Activated T-cell treated with anti-CD3 and anti-CD28 coated beads, Interleukin-2, amount 50 U/mL, for 48 hours (primary cell): ENCODE results near the gene B4GALT6.

Experiments used
- DNase-seq, 2 experiments: peaks; one replicate each; pipeline ENCODE4 v3.0.0-alpha.2; 2020

B4GALT6 gene

GRCh38 chr18:31591113-31591512 is 93.3 kb downstream of the B4GALT6 start:
- DNase-seq = no peak

DNA sequence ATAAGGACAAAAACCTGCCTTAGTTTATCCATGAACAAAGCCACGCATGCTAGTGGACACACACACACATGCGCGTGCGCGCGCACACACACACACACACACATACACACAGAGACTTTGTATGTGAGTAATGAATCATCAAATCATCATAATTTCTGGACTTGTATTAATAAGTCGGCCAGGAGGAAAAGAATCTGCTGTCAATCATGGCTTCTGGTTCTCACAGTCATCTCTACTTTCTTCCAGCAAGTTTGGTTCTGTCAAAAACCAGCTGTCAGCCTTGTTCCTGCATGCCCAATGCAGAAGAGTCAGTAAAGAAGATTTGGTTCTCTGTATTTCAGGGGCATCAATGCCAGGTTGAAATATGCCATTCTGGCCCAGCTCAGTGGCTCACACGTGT is 93.8 kb downstream of the B4GALT6 start:
- DNase-seq = no peak

- DNase-seq = no peak
Observed at GRCh38 chr18:31587529-31587928, 96.9 kb downstream of the B4GALT6 start.

DNA sequence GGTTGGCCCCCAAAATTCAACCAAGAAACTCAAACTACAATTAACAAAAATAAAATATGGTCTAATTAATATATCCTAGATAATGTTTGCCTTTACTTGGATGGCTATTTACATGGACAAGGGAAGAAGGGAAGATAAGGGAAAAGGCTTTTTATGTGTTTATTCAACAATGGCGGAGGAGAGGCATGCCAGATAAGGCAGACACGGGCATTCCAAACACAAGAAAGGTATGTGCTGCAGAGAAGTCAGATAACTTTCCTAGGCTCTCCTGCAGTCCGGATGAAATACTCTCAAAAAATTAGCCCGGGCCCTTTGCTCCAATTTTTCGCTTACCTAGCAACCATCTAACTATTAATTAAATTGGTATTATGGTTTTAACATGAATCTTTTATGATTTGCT is 97.8 kb downstream of the B4GALT6 start:
- no peak for DNase-seq

DNA sequence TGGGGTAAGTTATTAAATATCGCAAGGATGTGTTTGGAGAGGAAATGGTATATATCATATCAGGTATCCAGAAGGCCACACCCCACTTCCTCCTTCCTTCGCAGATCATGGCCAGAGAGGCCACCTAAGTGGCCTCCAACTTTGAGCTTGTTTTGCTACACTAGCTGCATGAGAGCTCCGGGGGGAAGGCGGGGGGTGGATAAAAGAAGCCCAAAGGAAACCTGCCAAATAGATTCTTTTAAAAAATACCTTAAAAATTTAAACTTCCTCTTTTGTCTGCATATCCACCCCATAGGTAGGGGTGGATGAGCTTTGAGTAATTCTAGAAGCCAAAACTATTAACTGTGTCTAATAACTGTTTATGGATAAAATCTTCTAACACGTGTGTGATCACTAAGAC is 98.4 kb downstream of the B4GALT6 start:
- no peak for DNase-seq

GRCh38 chr18:31583185-31583854 is 101.1 kb downstream of the B4GALT6 start:
- DNase-seq = no peak

DNA sequence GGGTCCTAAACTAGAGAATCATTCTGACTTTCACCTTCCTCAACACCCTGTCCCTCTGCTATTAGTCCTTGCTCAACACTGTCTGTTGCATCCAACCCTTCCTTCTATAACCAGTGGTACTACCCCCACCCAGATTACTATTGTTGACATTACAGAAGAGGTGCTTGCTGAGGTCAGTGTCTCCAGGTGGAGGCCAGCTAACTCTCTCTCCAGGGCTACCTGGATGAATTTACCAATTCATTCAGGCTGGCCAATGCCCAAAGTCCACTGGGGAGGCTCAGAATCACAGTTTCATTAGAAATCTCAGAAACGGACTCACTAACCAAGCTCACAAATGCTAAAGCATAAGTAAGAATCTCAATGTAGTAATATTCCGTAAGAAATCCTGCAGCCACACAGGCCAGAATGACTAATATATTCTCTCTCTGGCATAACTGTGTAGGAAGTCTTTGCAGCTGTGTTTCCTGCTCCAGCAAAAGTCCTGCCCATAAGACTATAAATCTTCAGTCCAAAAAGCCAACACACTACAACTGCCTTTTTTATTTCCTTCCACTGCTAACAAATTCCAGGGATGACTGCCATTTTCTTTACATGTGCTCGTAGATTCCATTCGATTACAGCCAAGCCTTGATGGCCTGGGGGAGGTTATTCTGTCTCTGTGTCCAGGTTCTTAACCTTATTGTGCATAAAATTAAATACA is 102.7 kb downstream of the B4GALT6 start:
- no peak for DNase-seq

DNA sequence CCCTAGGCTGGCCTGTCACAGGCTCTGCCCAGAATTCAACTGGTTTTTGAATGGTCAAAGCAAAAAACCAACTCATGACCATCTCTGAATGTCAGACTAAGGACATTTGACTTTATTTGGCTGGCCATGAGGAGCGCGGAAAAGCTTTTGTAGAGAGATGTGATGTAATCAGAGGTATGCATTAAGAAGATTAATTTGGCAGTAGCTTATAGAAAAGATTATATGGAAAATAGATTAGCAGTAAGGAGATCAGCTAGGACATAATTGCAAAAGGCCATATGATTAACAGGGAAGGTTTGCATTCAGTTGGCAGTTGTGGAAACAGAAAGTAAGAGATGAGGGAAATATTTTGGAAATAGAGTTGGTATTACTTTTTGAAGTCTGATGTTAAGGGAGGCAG is 105.0 kb downstream of the B4GALT6 start:
- DNase-seq = no peak

DNA sequence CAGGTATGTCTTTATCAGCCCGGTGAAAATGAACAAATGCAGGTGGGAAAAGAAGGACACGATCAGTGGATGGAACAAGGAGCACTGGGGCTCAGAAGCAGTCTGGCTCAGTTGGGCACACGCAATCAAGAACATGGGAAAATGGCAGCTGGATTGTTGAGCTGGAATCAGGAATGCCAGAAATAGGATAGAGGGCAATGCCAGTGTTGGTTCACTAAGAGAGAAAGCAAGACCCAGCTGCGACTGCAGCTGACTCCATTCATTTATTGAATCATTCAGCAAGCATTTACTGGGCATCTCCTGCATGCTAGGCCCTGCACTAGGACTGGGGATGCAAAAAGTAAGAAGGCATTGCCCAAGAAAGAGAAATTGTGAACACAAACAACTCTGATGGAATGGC is 106.3 kb downstream of the B4GALT6 start:
- no peak for DNase-seq

DNA sequence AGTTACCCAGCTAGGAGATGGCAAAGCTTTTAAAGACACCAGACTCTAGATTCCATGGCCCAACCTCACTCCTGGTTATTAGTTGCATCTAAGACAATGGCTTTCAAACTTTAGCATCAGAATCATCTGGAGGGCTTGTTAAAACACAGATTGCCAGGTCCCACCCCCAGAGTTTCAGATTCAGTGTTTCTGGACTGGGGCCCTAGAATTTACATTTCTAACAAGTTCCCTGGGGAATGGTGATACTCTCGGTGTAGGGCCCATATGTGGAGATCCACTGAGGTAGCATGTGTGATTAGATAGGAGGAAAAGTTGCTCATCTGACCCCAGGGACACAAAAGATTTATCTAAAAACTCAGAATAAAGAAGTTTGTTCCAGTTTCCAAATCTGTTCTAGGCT is 107.2 kb downstream of the B4GALT6 start:
- no peak for DNase-seq

- no peak for DNase-seq
Observed at GRCh38 chr18:31576670-31577069, 107.7 kb downstream of the B4GALT6 start.

- DNase-seq = no peak
Observed at GRCh38 chr18:31575515-31576257, 108.7 kb downstream of the B4GALT6 start.

- no peak for DNase-seq
Observed at GRCh38 chr18:31574359-31574758, 110.0 kb downstream of the B4GALT6 start.
